Hepatocyte (in vitro differentiated cells): ENCODE results near the gene TH. TPM values are rescaled to one million over a fixed set of nuclear protein-coding genes. Genes with fewer than 3 reads are reported as not detected.

ENCODE experiments used
- DNase-seq: peaks from one replicate; pipeline ENCODE4 v3.0.0-alpha.2; 2016; ENCODE audit warnings: low spot score
- H2AFZ ChIP-seq: fragments of 200-600 bp; sonication (generic); 2 replicates; pipeline ENCODE4 v1.6.0; 2016; ENCODE audit warnings: antibody characterized with exemption, mild to moderate bottlenecking
- H3K27ac ChIP-seq: fragments of 200-600 bp; sonication (generic); 2 replicates; pipeline ENCODE4 v1.5.1; 2016; ENCODE audit warnings: mild to moderate bottlenecking
- H3K27me3 ChIP-seq: fragments of 200-600 bp; sonication (generic); 2 replicates; pipeline ENCODE4 v1.6.1; 2016
- H3K36me3 ChIP-seq: fragments of 200-600 bp; sonication (generic); replicated peaks from 2 replicates; pipeline ENCODE4 v1.5.1; 2016; ENCODE audit warnings: low read depth; ENCODE audit not compliant: insufficient read depth
- H3K4me1 ChIP-seq: fragments of 200-600 bp; sonication (generic); 2 replicates; pipeline ENCODE4 v1.5.1; 2016; ENCODE audit warnings: mild to moderate bottlenecking, moderate library complexity; ENCODE audit not compliant: insufficient read depth
- H3K4me2 ChIP-seq: fragments of 200-600 bp; sonication (generic); 2 replicates; pipeline ENCODE4 v1.6.0; 2016
- H3K4me3 ChIP-seq: fragments of 200-600 bp; sonication (generic); 2 replicates; pipeline ENCODE4 v1.5.1; 2016; ENCODE audit warnings: mild to moderate bottlenecking
- H3K79me2 ChIP-seq: fragments of 200-600 bp; sonication (generic); 2 replicates; pipeline ENCODE4 v1.6.0; 2017; ENCODE audit warnings: mild to moderate bottlenecking
- H3K9me2 ChIP-seq: fragments of 200-600 bp; sonication (generic); replicated peaks from 2 replicates; pipeline ENCODE4 v1.6.0; 2017; ENCODE audit warnings: mild to moderate bottlenecking; ENCODE audit not compliant: insufficient read depth
- H3K9me3 ChIP-seq: fragments of 200-600 bp; sonication (generic); 2 replicates; pipeline ENCODE4 v1.5.1; 2016; ENCODE audit warnings: low read depth, mild to moderate bottlenecking
- H4K20me1 ChIP-seq: fragments of 200-600 bp; sonication (generic); 2 replicates; pipeline ENCODE4 v1.6.0; 2016; ENCODE audit warnings: mild to moderate bottlenecking; ENCODE audit not compliant: insufficient read depth, poor library complexity, severe bottlenecking
- EZH2 ChIP-seq: fragments of 200-600 bp; sonication (generic); IDR thresholded peaks from 2 replicates; pipeline ENCODE4 v1.6.1; 2016; ENCODE audit warnings: antibody characterized with exemption, mild to moderate bottlenecking, borderline replicate concordance
- EZH2phosphoT487 ChIP-seq: fragments of 200-600 bp; sonication (generic); IDR thresholded peaks from one replicate; pipeline ENCODE4 v1.6.1; 2018; ENCODE audit warnings: antibody characterized with exemption, mild to moderate bottlenecking, low read depth, moderate library complexity; ENCODE audit not compliant: unreplicated experiment, severe bottlenecking
- WGBS: methylation state at CpG from one replicate; pipeline ENCODE4 v1.1.6; 2016; ENCODE audit warnings: low lambda C conversion rate; ENCODE audit errors: missing lambda C conversion rate; 5-methylcytosine and 5-hydroxymethylcytosine counted together
- polyA plus RNA-seq: library from polyadenylated mRNA; unstranded; fragments of >200 nt; fragmentation: Nextera tagmentation; extraction: Ambion mirVana; gene quantifications from 2 replicates; pipeline ENCODE4 v1.2.1, GENCODE V29; 2016
- total RNA-seq: library from RNA; depleted of rRNA; stranded (reverse); fragments of >200 nt; gene quantifications from 2 replicates; pipeline ENCODE4 v1.2.3, GENCODE V29; 2014
- TF ChIP-seq, protein P1 (sequence below): fragments of 200-600 bp; sonication (generic); IDR thresholded peaks from 2 replicates; pipeline ENCODE4 v1.5.1; 2016; ENCODE audit warnings: antibody characterized with exemption, mild to moderate bottlenecking; ENCODE audit not compliant: poor library complexity

Gene TH
- total and polyA plus RNA-seq, 2 experiments from 2014 or later, result 2.6 to 15.3 TPM

GRCh38 chr11:2214527-2215229 lies 43.1 kb upstream of the TH start:
- WGBS, result 88% methylated on average over 28 of the region's 28 CpGs
- peaks cover 46% of the 10 kb centered on the region for H3K4me1 ChIP-seq
- no peaks in the 10 kb centered on the region for H3K79me2 ChIP-seq
- no peaks in the 10 kb centered on the region for H3K36me3 ChIP-seq
- no peak overlapping the region for H3K4me2 ChIP-seq
- H3K9me3 ChIP-seq, result no peaks in the 10 kb centered on the region
- H3K27ac ChIP-seq, result no peak overlapping the region
- no peak for DNase-seq
- no peak overlapping the region for H2AFZ ChIP-seq
- H3K9me2 ChIP-seq, result no peaks in the 10 kb centered on the region
- H3K4me3 ChIP-seq, result no peak overlapping the region
- H3K27me3 ChIP-seq, result no peaks in the 10 kb centered on the region
- TF ChIP-seq EZH2 (no peak), EZH2phosphoT487 (no peak)
- TF ChIP-seq, protein P1, sequence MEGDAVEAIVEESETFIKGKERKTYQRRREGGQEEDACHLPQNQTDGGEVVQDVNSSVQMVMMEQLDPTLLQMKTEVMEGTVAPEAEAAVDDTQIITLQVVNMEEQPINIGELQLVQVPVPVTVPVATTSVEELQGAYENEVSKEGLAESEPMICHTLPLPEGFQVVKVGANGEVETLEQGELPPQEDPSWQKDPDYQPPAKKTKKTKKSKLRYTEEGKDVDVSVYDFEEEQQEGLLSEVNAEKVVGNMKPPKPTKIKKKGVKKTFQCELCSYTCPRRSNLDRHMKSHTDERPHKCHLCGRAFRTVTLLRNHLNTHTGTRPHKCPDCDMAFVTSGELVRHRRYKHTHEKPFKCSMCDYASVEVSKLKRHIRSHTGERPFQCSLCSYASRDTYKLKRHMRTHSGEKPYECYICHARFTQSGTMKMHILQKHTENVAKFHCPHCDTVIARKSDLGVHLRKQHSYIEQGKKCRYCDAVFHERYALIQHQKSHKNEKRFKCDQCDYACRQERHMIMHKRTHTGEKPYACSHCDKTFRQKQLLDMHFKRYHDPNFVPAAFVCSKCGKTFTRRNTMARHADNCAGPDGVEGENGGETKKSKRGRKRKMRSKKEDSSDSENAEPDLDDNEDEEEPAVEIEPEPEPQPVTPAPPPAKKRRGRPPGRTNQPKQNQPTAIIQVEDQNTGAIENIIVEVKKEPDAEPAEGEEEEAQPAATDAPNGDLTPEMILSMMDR, result no peak
- H4K20me1 ChIP-seq, result no peaks in the 10 kb centered on the region

GRCh38 chr11:2213890-2214526 lies 42.4 kb upstream of the TH start:
- peaks cover 40% of the 10 kb centered on the region for H3K4me1 ChIP-seq
- no peaks in the 10 kb centered on the region for H4K20me1 ChIP-seq
- no peaks in the 10 kb centered on the region for H3K36me3 ChIP-seq
- H3K4me3 ChIP-seq, result no peak overlapping the region
- H3K9me2 ChIP-seq, result no peaks in the 10 kb centered on the region
- no peak for DNase-seq
- no peaks in the 10 kb centered on the region for H3K79me2 ChIP-seq
- H3K27me3 ChIP-seq, result no peaks in the 10 kb centered on the region
- H3K9me3 ChIP-seq, result no peaks in the 10 kb centered on the region
- WGBS, result 81% methylated on average over 11 of the region's 11 CpGs
- no peak overlapping the region for H3K27ac ChIP-seq
- no peak overlapping the region for H2AFZ ChIP-seq
- H3K4me2 ChIP-seq, result no peak overlapping the region
- no peak for TF ChIP-seq EZH2phosphoT487
- TF ChIP-seq, protein P1, result no peak
- no peak for TF ChIP-seq EZH2

GRCh38 chr11:2213384-2213842 lies 41.8 kb upstream of the TH start:
- Histone ChIP-seq H3K79me2 (no peaks in the 10 kb centered on the region), H3K27me3 (no peaks in the 10 kb centered on the region), H3K27ac (no peak overlapping the region), H3K4me3 (no peak overlapping the region), H3K9me2 (no peaks in the 10 kb centered on the region), H3K9me3 (no peaks in the 10 kb centered on the region), H3K36me3 (no peaks in the 10 kb centered on the region), H3K4me2 (peak overlapping the region; percentile 41), H4K20me1 (no peaks in the 10 kb centered on the region), H3K4me1 (peaks cover 38% of the 10 kb centered on the region), H2AFZ (no peak overlapping the region)
- no peak for DNase-seq
- TF ChIP-seq EZH2 (no peak), EZH2phosphoT487 (no peak)
- TF ChIP-seq, protein P1, result no peak
- WGBS, result 48% methylated on average over 16 of the region's 16 CpGs
